ENCODE data around the gene MADD.

MADD gene

DNA sequence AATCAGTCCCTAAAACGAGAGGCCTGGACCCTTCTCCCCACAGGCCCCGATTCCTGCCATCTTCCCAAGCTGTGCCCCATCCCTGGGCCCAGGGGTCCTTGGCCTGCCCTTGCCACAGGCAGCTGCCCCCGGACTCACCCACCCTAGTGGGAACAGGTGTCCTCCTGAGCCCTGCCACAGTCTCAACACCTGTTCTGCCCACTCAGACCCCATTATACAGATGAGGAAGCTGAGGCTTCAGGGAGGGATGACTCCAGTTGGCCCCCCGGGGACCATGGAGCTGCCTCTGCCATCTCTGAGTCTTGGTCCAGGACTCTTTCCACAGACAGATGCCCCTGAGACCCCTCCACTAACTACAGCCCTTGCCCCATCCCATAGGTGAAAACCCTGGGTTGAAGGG, 66.7 kb downstream of the MADD start:
- Histone ChIP-seq H4K20me1 (ENCODE audit: insufficient read depth, low read length) (no peaks in the 10 kb centered on the region), H2AFZ (ENCODE audit: low read depth, low read length) (no peak overlapping the region), H3K4me2 (ENCODE audit: insufficient read depth, low read length) (no peak overlapping the region), H3K27me3 (ENCODE audit: insufficient read depth, low read length, poor library complexity) (no peaks in the 10 kb centered on the region), H3K4me3 (ENCODE audit: low read depth in 1 of 2, low read length in 2 of 2) (no peak overlapping the region), H3K4me1 (ENCODE audit: insufficient read depth, low read length) (no peaks in the 10 kb centered on the region), H3K9ac (ENCODE audit: low read depth, low read length) (no peak overlapping the region), H3K27ac (ENCODE audit: low read length) (no peak overlapping the region), H3K79me2 (ENCODE audit: insufficient read depth, low read length) (no peaks in the 10 kb centered on the region), H3K9me3 (ENCODE audit: insufficient read depth, low read length, severe bottlenecking) (no peaks in the 10 kb centered on the region), H3K36me3 (ENCODE audit: insufficient read depth, low read length) (no peaks in the 10 kb centered on the region)
- ATAC-seq (ENCODE audit: insufficient read depth, low read depth) = no peak
- no peak for TF ChIP-seq EZH2 (IDR thresholded peaks at IDR 0.05; ENCODE audit: borderline replicate concordance, low read depth, low read length, severe bottlenecking)
- TF ChIP-seq, protein P1, sequence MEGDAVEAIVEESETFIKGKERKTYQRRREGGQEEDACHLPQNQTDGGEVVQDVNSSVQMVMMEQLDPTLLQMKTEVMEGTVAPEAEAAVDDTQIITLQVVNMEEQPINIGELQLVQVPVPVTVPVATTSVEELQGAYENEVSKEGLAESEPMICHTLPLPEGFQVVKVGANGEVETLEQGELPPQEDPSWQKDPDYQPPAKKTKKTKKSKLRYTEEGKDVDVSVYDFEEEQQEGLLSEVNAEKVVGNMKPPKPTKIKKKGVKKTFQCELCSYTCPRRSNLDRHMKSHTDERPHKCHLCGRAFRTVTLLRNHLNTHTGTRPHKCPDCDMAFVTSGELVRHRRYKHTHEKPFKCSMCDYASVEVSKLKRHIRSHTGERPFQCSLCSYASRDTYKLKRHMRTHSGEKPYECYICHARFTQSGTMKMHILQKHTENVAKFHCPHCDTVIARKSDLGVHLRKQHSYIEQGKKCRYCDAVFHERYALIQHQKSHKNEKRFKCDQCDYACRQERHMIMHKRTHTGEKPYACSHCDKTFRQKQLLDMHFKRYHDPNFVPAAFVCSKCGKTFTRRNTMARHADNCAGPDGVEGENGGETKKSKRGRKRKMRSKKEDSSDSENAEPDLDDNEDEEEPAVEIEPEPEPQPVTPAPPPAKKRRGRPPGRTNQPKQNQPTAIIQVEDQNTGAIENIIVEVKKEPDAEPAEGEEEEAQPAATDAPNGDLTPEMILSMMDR (IDR thresholded peaks at IDR 0.05; ENCODE audit: borderline replicate concordance, extremely low read depth, low read length, poor library complexity, severe bottlenecking) = no peak
- no peak for DNase-seq

DNA sequence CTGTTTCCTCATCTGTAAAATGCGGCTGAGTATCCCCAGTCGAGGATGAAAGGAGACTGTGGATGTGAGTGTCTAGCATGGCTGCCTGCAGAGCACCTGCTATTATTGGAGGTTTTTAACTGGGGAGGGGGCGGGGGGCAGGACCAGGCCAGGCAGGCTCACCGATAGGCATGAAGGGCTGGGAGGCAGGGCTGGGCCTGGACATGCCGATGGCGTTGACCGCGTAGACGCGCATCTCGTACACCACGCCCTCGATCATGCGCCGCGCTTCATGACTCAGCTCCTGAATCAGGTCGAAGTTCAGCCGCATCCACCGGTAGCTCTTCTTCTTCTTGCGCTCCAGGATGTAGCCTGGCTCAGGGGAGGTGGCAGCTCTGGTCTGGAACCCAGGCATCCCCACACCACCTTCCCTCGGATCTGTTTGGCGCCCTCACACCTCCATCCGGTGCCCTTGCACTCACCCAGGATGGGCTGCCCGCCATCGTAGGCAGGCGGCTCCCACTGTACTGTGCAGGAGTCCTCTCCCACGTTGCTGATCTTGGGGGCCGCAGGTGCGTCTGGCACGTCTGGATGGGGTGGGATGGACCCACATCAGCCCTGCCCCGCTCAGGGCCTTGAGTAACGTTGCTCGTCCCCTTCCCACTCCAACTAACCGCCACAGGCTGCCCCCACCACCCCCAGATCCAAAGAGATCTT, 67.4 kb downstream of the MADD start:
- Histone ChIP-seq H3K9ac (ENCODE audit: low read depth, low read length) (no peak overlapping the region), H3K27me3 (ENCODE audit: insufficient read depth, low read length, poor library complexity) (no peaks in the 10 kb centered on the region), H3K36me3 (ENCODE audit: insufficient read depth, low read length) (no peaks in the 10 kb centered on the region), H3K4me1 (ENCODE audit: insufficient read depth, low read length) (no peaks in the 10 kb centered on the region), H2AFZ (ENCODE audit: low read depth, low read length) (no peak overlapping the region), H3K79me2 (ENCODE audit: insufficient read depth, low read length) (no peaks in the 10 kb centered on the region), H3K9me3 (ENCODE audit: insufficient read depth, low read length, severe bottlenecking) (no peaks in the 10 kb centered on the region), H3K4me2 (ENCODE audit: insufficient read depth, low read length) (no peak overlapping the region), H3K27ac (ENCODE audit: low read length) (no peak overlapping the region), H3K4me3 (ENCODE audit: low read depth in 1 of 2, low read length in 2 of 2) (no peak overlapping the region), H4K20me1 (ENCODE audit: insufficient read depth, low read length) (no peaks in the 10 kb centered on the region)
- DNase-seq (no peak), ATAC-seq (ENCODE audit: insufficient read depth, low read depth) (no peak)
- TF ChIP-seq, protein P1 (IDR thresholded peaks at IDR 0.05; ENCODE audit: borderline replicate concordance, extremely low read depth, low read length, poor library complexity, severe bottlenecking) = no peak
- TF ChIP-seq EZH2 (IDR thresholded peaks at IDR 0.05; ENCODE audit: borderline replicate concordance, low read depth, low read length, severe bottlenecking) = no peak

DNA sequence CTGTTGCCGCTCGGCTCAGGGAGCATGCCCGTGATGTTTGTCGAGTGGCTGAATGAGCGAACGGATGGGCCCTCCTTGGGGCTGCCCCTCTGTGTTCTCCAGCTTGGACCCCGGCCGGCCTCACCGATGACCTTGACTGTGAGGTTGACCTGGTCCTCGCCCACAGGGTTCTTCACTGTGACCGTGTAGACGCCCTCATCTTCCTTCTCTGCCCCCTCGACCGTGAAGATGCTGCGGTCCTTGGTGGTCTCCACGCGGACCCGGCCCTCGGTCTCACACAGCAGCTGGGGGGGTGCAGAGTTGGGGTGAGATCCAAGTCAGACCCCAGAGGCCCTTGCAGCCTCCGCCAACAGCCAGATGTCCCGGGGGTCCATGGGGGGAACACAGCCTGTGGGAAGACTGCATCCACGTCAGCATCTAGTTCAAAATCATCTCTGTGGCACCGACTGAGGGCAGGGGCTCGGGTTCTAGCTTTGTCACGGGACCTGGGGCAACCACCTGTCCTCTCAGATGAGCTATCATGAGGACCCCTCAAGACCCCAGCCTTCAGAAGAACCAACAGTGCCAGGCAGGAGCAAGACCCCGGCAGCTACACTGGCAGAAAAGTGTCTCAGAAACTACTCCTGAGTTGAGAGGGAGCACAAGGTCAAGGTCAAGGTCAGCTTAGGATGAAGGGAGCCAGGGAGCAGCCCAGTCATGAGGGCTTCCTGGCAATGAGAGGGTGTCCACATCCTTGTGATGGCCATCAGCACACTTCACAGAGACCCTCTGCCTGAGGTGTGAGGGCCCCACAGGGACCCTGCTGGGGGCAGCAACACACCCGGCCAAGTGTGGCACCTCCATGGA, 68.7 kb downstream of the MADD start:
- TF ChIP-seq, protein P1 (IDR thresholded peaks at IDR 0.05; ENCODE audit: borderline replicate concordance, extremely low read depth, low read length, poor library complexity, severe bottlenecking) = no peak
- TF ChIP-seq EZH2 (IDR thresholded peaks at IDR 0.05; ENCODE audit: borderline replicate concordance, low read depth, low read length, severe bottlenecking) = no peak
- no peaks in the 10 kb centered on the region for H3K9me3 ChIP-seq (ENCODE audit: insufficient read depth, low read length, severe bottlenecking)
- no peak overlapping the region for H3K4me2 ChIP-seq (ENCODE audit: insufficient read depth, low read length)
- H3K36me3 ChIP-seq (ENCODE audit: insufficient read depth, low read length) = no peaks in the 10 kb centered on the region
- no peaks in the 10 kb centered on the region for H4K20me1 ChIP-seq (ENCODE audit: insufficient read depth, low read length)
- no peak overlapping the region for H3K4me3 ChIP-seq (ENCODE audit: low read depth in 1 of 2, low read length in 2 of 2)
- DNase-seq (no peak), ATAC-seq (ENCODE audit: insufficient read depth, low read depth) (no peak)
- no peak overlapping the region for H2AFZ ChIP-seq (ENCODE audit: low read depth, low read length)
- no peaks in the 10 kb centered on the region for H3K27me3 ChIP-seq (ENCODE audit: insufficient read depth, low read length, poor library complexity)
- no peak overlapping the region for H3K9ac ChIP-seq (ENCODE audit: low read depth, low read length)
- no peak overlapping the region for H3K27ac ChIP-seq (ENCODE audit: low read length)
- no peaks in the 10 kb centered on the region for H3K79me2 ChIP-seq (ENCODE audit: insufficient read depth, low read length)
- no peaks in the 10 kb centered on the region for H3K4me1 ChIP-seq (ENCODE audit: insufficient read depth, low read length)

Measured in DND-41 (cell line).